Panc1 (cell line): ENCODE measurements around the gene NFE2. TPM values are rescaled to one million over a fixed set of nuclear protein-coding genes. Genes with fewer than 3 reads are reported as not detected.

Source experiments
- ATAC-seq: fragments of 200-7000 bp; cut with Tn5 transposase; 2 replicates; pipeline ENCODE4 v1.9.1; 2020; ENCODE audit warnings: mild to moderate bottlenecking, moderate library complexity
- BruUV-seq: library from RNA; stranded (reverse); fragments of 400-500 nt; replicated peaks from 2 replicates; lab custom pipeline; 2021; lab: Mats Ljungman, UMichigan
- CTCF ChIA-PET: fragments of 300-600 bp; sonication (Branson Sonifier 250); formaldehyde crosslinking; loops from one replicate; lab custom pipeline; 2022; ENCODE audit warnings: antibody characterized with exemption; lab: Charles Lee
- POLR2A ChIA-PET: fragments of 300-600 bp; sonication (Branson Sonifier 250); formaldehyde crosslinking; loops from one replicate; lab custom pipeline; 2022; ENCODE audit warnings: antibody characterized with exemption; lab: Charles Lee
- DNase-seq: peaks from one replicate; pipeline ENCODE4 v3.0.0-alpha.2; 2010; ENCODE audit warnings: low read depth, low spot score
- H3K27ac ChIP-seq: 2 replicates; pipeline ENCODE4 v1.5.1; 2011; ENCODE audit warnings: mild to moderate bottlenecking, low read length, inconsistent platforms
- H3K27me3 ChIP-seq: fragments of 200-500 bp; sonication (Bioruptor generic); 2 replicates; pipeline ENCODE4 v1.6.0; 2014; ENCODE audit warnings: low read length, inconsistent platforms; ENCODE audit not compliant: control insufficient read depth, insufficient read depth
- H3K36me3 ChIP-seq: fragments of 200-500 bp; sonication (Bioruptor generic); 2 replicates; pipeline ENCODE4 v1.5.1; 2014; ENCODE audit warnings: inconsistent platforms, mild to moderate bottlenecking, low read length, moderate library complexity; ENCODE audit not compliant: control insufficient read depth, insufficient read depth
- H3K4me1 ChIP-seq: 2 replicates; pipeline ENCODE4 v1.5.1; 2011; ENCODE audit warnings: inconsistent platforms, mild to moderate bottlenecking, low read length, moderate library complexity; ENCODE audit not compliant: control insufficient read depth, insufficient read depth
- H3K4me3 ChIP-seq, 2 experiments: 2 replicates each; pipeline ENCODE4 v1.5.1; 2011 to 2012; ENCODE audit warnings: low read depth in 2 of 2, low read length in 2 of 2, mild to moderate bottlenecking in 2 of 2, inconsistent platforms in 1 of 2, moderate library complexity in 1 of 2
- H3K9me3 ChIP-seq: fragments of 200-500 bp; sonication (Bioruptor generic); 2 replicates; pipeline ENCODE4 v1.5.1; 2014; ENCODE audit warnings: low read depth, mild to moderate bottlenecking, inconsistent platforms, low read length, moderate library complexity; ENCODE audit not compliant: control insufficient read depth, insufficient read depth
- POLR2AphosphoS5 ChIP-seq: IDR thresholded peaks from 2 replicates; pipeline ENCODE4 v1.6.1; 2012; ENCODE audit warnings: mild to moderate bottlenecking, low read depth, low read length, moderate library complexity
- SIN3A ChIP-seq: IDR thresholded peaks from 2 replicates; pipeline ENCODE4 v1.6.1; 2012; ENCODE audit warnings: low read depth, mild to moderate bottlenecking, low read length, moderate library complexity, borderline replicate concordance; ENCODE audit not compliant: insufficient read depth
- TCF7L2 ChIP-seq: IDR thresholded peaks from 2 replicates; pipeline ENCODE4 v1.6.1; 2011; ENCODE audit warnings: mild to moderate bottlenecking, low read depth, low read length, inconsistent platforms
- in situ Hi-C: cut with HindIII; loops from 2 replicates; pipeline ENCODE4 v1.10.0; 2016; ENCODE audit warnings: low sequenced_read_pairs, low pct_unique_long_range_greater_than_20kb
- intact Hi-C: fragments of 100-400 bp; cut with micrococcal nuclease; formaldehyde crosslinking; loops from one replicate; pipeline ENCODE4 v1.10.0; 2022; ENCODE audit not compliant: unreplicated experiment
- total RNA-seq: library from RNA; stranded (reverse); gene quantifications from one replicate; pipeline ENCODE4 v1.2.1, GENCODE V29; 2021; ENCODE audit not compliant: unreplicated experiment
- TF ChIP-seq, protein P1 (sequence below), 2 experiments: IDR thresholded peaks; 2 replicates each; pipeline ENCODE4 v1.6.1; 2011 to 2012; ENCODE audit warnings: low read depth in 2 of 2, control low read depth in 1 of 2, low read length in 1 of 2, mild to moderate bottlenecking in 1 of 2, moderate library complexity in 1 of 2; ENCODE audit not compliant: insufficient read depth in 1 of 2
- TF ChIP-seq, protein P2 (sequence below): fragments of 450-650 bp; IDR thresholded peaks from 2 replicates; pipeline ENCODE4 v1.5.1; 2017; ENCODE audit warnings: mild to moderate bottlenecking

NFE2 gene
- total RNA-seq, 1 experiment from 2014 or later, result 0.26 TPM

DNA sequence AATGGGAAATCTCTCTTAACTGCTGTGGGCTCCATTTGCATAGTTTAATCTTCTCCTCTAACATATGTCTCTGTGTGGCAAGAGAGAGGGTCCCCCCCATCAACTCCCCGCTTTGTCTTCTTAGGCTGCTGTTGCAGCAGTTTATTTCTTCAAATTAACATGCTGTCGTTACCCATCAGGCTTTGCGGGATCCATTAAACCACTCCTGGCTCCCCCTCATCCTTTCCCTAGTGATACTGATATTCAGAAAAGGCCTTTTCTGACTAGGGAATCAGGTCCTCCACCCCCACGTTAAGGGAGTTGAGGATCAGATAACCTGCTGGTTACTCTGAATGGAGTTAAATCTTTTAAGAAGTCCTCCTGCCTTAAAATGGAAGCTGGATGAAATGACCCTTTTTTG is 48.2 kb upstream of the NFE2 start:
- POLR2A ChIA-PET, result no interaction called here
- H3K9me3 ChIP-seq, result no peaks in the 10 kb centered on the region

GRCh38 chr12:54341378-54342300 is 40.8 kb upstream of the NFE2 start:
- Histone ChIP-seq H3K27ac (no peak overlapping the region), H3K36me3 (peaks cover 22% of the 10 kb centered on the region), H3K4me3 (no peak overlapping the region), H3K4me1 (no peaks in the 10 kb centered on the region), H3K9me3 (no peaks in the 10 kb centered on the region), H3K27me3 (no peaks in the 10 kb centered on the region)
- TF ChIP-seq, protein P1, sequence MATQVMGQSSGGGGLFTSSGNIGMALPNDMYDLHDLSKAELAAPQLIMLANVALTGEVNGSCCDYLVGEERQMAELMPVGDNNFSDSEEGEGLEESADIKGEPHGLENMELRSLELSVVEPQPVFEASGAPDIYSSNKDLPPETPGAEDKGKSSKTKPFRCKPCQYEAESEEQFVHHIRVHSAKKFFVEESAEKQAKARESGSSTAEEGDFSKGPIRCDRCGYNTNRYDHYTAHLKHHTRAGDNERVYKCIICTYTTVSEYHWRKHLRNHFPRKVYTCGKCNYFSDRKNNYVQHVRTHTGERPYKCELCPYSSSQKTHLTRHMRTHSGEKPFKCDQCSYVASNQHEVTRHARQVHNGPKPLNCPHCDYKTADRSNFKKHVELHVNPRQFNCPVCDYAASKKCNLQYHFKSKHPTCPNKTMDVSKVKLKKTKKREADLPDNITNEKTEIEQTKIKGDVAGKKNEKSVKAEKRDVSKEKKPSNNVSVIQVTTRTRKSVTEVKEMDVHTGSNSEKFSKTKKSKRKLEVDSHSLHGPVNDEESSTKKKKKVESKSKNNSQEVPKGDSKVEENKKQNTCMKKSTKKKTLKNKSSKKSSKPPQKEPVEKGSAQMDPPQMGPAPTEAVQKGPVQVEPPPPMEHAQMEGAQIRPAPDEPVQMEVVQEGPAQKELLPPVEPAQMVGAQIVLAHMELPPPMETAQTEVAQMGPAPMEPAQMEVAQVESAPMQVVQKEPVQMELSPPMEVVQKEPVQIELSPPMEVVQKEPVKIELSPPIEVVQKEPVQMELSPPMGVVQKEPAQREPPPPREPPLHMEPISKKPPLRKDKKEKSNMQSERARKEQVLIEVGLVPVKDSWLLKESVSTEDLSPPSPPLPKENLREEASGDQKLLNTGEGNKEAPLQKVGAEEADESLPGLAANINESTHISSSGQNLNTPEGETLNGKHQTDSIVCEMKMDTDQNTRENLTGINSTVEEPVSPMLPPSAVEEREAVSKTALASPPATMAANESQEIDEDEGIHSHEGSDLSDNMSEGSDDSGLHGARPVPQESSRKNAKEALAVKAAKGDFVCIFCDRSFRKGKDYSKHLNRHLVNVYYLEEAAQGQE (IDR thresholded peaks at IDR 0.05; ENCODE audit: insufficient read depth in 1 of 2, low read depth in 2 of 2, low read length in 1 of 2), result no peak
- TF ChIP-seq SIN3A (no peak), TCF7L2 (no peak), POLR2AphosphoS5 (no peak)
- TF ChIP-seq, protein P2, sequence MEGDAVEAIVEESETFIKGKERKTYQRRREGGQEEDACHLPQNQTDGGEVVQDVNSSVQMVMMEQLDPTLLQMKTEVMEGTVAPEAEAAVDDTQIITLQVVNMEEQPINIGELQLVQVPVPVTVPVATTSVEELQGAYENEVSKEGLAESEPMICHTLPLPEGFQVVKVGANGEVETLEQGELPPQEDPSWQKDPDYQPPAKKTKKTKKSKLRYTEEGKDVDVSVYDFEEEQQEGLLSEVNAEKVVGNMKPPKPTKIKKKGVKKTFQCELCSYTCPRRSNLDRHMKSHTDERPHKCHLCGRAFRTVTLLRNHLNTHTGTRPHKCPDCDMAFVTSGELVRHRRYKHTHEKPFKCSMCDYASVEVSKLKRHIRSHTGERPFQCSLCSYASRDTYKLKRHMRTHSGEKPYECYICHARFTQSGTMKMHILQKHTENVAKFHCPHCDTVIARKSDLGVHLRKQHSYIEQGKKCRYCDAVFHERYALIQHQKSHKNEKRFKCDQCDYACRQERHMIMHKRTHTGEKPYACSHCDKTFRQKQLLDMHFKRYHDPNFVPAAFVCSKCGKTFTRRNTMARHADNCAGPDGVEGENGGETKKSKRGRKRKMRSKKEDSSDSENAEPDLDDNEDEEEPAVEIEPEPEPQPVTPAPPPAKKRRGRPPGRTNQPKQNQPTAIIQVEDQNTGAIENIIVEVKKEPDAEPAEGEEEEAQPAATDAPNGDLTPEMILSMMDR, result no peak
- BruUV-seq, result no TSS peak
- no peak for DNase-seq
- no peak for ATAC-seq
- POLR2A ChIA-PET, result interaction anchor here (0.6 kb wide), 1 partner anchor 53 kb away, joined by 3 read pairs; no protein-coding TSS in a partner anchor
- intact Hi-C loops (no loop called here), in situ Hi-C loops (no loop called here)
- CTCF ChIA-PET, result no interaction called here

More for the DNA sequence above, 48.2 kb upstream of the NFE2 start:
- ATAC-seq (no peak), DNase-seq (no peak)
- Histone ChIP-seq H3K36me3 (peaks cover 22% of the 10 kb centered on the region), H3K4me1 (0 out of 2 replicates have a peak, but pooled peaks cover 5% of the 10 kb centered on the region), H3K4me3 (no peak overlapping the region), H3K27ac (no peak overlapping the region), H3K27me3 (no peaks in the 10 kb centered on the region)
- TF ChIP-seq, protein P2, result no peak
- no peak for TF ChIP-seq SIN3A
- TF ChIP-seq, protein P1 (IDR thresholded peaks at IDR 0.05; ENCODE audit: insufficient read depth in 1 of 2, low read depth in 2 of 2, low read length in 1 of 2), result no peak
- CTCF ChIA-PET, result no interaction called here
- BruUV-seq, result no TSS peak
- intact Hi-C loops, result no loop called here
- in situ Hi-C loops, result no loop called here
